Daoy (cell line): Measurements from ENCODE around the gene WDR5. TPM values are rescaled to one million over a fixed set of nuclear protein-coding genes. Genes with fewer than 3 reads are reported as not detected.

Experiments
- DNase-seq: peaks from one replicate; pipeline ENCODE4 v3.0.0-alpha.2; 2015; ENCODE audit warnings: low read depth
- total RNA-seq: library from RNA; depleted of rRNA; stranded (reverse); fragments of >200 nt; shearing (Covaris generic); gene quantifications from 2 replicates; pipeline ENCODE4 v1.2.3, GENCODE V29; 2014

The WDR5 gene
- total RNA-seq, 1 experiment from 2014 or later, result 40.9 TPM

DNA sequence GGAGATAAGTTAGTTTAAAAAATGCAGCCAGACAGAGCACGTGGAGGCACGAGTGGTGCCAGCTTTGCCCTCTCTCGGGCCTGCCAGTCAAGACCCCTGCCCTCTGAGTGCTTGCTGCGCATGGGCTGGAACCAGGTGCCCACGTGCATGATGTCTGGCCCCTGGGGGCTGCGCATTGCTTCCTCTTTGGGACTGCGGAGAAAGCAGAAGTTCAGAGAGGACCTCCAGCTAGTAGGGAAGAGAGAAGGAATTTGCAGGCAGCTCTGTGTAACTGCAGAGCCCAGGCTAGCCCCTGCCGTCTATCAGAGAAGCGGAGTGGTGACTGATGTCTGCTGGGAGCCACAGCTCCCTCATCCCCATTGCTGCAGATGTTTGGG is 38.2 kb downstream of the WDR5 start:
- no peak for DNase-seq

DNA sequence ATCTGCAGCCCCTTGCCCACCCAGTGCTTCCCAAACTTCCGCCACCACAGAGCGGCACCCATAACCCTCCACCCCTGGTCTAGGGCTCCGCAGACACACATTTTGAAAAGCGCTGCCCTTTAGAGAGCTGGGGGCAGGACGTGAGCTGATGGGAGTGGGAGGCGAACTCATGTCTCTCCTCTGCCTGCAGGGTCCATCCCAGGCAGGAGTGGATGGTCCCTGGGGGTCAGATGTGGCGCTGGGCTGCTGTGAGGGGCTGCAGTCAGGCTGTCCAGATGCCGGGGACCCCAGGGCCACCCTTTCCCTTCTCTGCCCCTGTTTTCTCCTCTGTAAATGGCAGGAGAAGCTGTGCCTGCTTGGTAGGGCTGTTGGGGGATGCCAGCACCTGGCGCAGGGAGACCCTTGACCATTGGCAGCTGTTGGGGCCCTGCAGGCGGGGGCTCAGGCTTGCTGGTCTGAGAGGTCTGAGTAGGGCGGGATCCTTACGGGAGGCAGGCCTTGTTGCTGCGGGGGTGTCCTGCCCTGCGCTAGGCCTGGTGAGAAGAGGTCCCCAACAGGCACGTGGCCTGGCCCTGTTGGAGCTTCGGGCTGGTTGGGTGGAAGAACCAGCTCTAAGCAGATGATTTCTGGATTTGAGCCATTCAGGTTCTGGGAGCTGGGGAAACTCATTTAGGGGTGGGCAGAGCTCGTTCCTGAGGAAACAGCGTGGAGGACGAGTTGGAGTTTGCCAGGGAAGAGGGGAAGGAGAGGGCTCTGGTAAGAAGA is 38.8 kb downstream of the WDR5 start:
- DNase-seq, result no peak

DNA sequence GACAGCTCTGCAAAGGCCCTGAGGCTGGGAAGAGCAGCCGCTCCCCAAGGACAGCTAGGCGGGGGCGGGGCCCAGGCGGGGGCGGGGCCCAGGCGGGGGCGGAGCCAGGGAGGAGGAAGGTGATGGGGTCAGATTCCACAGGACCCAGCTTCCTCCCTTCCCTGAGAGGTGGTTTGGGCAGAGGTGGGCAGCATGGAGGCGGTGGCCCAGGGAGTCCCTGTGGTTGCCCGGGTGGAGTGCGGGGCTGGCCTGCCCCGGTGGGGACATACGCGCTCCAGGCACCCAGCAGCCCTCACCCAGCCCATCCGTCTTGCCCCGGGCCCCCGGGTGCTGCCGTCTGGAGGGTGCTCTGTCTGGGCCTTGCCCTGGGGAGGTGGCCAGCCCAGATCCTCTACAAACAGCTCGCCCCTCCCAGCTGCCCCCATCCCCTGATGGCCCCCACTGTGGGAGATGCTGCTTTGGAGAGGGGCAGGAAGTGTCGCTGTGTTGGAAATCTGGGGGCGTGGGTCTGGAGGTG is 39.5 kb downstream of the WDR5 start:
- peak; percentile 58 for DNase-seq

DNA sequence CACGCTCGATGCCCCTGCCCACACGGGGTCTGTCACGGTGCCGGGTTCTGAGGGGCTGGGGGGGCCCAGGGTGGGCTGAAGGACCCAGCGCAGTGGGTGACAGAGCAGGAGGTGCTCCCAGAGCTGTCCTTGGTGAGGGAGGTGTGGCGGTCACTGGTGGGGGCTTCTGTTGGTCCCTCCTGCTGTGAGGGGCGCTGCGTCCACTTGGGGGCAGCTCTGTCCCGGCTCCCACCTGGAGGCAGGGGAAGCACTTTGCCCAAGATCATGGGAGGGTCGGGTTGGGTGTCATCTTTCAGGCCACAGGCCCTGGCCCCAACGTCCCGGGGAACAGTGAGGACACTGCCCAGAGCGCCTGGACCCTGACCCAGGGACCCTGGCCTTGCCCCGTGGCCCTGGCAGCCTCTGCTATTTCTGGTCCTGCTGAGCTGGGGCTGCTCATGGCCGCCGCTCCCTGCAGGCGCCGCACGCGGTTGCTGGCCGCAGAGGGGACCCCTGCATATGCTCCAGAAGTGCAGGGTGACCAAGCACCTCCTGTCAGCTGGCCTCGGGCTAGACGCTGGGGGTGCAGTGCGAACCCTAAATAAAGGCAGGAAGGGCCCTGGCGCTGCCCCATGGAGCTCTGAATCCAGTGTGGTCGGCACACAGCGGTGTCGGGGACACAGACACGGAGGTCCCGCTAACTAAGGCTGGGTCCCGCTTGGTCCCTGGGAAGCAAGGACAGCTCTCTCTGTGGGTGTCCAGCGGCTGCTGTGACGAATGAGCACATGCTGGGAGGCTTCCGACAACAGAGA is 40.1 kb downstream of the WDR5 start:
- DNase-seq, result peak; percentile 43

DNA sequence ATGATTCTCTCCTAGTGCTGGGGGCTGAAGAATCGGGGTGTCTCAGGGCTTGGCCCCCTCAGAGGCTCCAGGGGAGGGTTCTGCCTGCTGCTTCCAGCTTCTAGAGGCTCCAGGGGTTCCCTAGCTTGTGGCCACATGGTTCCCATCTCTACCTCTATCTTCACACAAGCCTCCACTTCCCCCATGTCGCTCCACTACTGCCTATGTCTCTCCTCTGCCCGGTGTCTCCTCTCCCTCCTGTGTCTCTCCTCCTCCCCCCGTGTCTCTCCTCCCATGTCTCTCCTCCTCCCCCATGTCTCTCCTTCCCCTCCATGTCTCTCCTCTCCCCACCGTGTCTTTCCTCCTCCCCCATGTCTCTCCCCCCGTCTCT is 40.7 kb downstream of the WDR5 start:
- no peak for DNase-seq

DNA sequence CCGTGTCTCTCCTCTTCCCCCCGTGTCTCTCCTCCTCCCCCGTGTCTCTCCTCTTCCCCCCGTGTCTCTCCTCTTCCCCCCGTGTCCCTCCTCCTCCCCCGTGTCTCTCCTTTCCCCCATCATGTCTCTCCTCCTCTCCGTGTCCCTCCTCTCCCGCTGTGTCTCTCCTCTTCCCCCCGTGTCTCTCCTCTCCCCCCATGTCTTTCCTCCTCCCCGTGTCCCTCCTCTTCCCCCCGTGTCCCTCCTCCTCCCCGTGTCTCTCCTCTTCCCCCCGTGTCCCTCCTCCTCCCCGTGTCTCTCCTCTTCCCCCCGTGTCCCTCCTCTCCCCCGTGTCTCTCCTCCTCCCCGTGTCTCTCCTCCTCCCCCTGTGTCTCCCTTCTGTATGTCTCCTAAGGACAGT is 41.3 kb downstream of the WDR5 start:
- DNase-seq, result no peak

DNA sequence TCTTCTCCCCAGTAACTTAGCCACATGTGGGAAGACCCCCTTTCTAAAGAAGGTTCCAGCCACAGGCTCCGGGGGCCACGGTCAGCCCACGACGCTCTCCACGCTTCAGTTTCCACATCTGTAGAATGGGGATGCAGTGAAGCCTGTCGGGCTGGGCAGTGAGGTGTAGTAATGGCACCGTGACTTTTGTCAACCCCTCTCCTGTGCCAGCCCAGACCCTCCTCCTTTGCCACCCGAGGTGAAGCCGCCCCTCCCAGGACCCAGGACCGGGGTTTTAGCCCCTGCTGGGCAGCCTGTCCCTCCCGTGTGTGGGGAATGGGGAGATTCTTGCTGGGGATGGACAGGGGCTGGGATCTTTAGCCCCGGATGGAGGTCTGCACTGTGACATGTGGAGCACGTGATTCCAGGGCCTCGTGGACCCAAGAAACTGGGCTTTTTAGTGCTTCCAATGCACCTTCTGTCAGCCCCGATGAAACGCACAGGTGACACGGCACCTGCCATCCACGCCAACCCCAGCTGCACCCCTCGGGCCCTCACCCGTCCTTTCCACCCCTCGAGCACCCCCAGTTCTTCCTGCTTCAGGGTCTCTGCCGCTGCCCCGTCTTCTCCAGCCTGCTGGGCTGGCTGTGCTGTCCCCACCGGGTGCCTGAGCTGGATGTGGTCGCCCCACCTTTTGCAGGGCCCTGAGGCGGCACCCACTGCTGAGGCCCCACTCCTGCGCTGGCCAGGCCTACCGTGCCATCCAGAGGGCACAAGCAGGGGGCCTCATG is 41.9 kb downstream of the WDR5 start:
- no peak for DNase-seq

DNA sequence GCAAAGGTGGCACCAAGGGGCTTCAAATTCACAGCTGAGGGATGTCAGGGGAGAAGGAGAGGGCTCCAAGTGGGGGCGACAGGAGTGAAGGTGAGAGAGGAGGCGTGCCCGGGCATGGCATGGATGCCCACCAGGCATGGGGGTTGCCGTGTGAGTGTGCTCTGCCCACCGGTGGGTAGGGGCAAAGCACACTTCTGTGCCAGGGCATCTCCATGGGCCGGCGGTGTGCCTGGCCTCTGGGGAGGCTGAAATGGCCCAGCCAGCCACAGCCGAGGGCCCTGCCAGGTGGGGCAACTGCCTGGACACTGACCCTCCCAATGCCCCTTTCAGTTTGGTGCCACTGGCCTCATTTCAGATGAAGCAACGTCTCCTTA is 42.5 kb downstream of the WDR5 start:
- DNase-seq, result no peak

DNA sequence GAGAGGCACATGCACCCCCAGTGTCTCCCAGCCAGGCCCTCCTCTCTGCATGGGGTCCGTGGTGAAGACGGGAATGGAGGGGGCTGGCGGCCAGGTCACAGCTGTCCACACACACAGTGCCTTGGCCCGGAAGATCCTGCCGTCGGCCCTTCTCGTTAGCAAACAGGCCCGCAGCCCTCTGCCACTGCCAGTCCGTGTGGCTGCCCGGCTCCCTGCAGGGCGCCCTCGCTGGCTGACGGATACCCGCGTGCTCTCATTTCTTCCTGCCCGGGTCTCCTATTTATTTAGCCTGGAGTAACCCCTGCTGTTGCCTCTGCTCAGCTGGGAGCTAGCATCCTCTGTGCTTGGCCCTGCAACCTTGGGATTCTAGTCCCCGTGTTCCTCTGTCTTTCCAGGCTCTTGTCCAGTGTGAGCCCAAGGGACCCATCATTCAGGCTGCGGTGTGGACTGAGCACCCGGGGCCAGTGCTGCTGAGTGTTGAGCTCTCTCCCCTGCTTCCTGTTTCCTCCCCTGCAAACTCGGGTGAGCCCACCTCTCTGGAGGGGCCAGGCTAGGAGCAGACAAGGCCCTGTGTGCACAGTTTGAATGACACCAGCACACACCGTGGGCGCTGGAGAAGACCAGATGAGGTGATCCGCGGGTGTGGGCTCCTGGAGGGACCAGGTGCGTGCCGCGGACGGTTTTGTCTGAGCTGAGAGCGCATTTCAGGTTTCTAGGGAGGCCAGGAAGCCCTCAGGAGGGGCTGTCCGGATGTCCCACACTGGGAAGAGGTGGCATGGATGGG is 43.1 kb downstream of the WDR5 start:
- DNase-seq, result peak; percentile 44

DNA sequence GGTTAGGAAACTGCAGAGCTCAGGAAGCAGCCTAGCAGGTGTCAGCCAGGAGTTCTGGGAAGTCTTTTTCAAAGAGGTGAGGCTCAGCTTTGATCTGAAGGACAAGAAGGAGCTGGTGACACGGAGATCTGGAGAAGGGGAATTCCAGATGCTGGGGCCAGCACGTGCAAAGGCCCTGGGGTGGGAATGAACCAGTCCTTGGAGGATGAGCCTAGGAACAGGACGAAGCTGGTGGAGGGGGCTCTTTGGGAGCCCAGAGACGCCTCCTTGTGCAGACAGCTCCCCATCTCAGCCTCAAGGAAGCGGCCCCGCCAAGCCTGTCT is 43.7 kb downstream of the WDR5 start:
- no peak for DNase-seq

DNA sequence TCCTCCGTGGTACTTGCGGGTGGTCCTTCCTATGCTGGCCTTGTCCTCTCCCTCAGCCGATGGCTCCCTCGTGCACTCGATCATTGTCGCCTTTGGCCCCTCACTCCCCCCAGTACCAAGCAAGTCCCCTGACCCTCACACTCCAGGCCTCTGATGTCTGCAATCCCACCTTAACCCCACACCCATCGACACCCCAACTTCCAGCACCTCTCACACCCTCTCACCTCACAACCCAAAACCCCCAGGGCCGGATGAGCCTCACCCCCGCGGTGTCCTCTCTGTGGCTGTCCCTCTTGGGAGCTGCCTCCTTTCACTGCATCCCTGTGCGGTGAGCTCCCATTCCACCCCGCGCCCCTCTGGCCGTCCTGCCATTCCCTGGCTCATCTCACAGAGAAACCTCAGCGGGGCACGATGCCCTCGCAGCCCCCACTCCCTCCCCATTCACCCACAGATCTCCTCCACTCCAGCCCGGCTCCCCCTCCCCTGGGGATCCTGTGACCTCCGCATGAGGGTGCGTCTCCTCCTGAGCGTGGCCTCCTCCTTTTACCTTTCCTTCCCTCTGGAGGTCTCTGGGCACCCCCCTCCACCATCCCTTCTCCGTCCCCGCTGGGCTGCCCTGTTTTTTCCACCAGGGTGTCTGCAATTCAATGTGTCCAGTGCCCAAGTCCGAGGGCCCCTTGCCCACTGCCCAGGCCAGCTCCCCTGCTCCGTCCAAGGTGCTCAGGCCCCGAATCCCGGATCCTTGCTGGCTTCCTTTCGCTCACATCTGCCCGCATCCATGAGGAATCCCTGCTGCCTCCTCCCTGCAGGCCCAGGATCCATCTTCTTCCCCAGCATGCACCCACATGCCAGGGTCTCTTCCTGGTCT is 44.3 kb downstream of the WDR5 start:
- no peak for DNase-seq

DNA sequence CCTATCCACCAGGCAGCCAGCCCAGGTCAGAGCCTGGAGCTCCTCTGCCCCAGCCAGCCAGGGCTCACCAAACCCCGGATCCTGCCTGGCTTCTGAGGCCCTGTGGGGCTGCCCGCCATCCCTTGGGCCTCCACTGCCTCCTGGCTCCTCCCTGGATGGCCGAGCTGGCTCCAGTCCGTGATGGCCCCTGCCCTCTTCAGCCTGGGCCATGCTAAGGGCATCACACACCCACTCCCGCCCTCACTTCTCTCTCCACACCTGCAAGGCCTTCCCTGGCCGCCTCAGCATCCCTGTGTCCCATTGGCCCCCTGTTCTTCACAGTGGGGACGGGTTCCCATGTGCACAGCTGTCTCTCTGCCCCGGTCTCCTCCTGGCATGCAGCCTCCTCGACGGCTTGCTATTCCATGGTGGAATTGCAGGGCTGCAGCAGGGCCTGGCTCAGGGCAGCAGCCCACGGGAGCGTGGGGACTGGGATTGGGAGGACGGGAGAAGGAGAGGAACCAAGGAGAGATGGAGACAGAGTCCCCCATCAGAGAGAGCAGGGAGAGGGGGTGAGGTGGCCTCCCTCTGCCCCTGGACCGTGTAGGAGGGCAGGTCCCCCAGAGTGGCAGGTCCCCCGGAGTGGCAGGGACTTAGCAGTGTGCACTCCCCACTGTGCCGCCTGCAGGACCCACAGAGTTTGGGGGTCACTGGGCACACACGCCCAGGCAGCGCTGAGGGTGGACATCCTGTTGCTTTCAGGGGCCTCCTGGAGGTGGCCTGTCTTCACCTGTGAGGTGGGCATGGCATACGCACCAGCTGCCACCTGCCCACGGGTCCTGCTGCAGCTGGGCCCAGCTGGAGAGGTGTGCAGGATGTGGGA is 45.1 kb downstream of the WDR5 start:
- no peak for DNase-seq

DNA sequence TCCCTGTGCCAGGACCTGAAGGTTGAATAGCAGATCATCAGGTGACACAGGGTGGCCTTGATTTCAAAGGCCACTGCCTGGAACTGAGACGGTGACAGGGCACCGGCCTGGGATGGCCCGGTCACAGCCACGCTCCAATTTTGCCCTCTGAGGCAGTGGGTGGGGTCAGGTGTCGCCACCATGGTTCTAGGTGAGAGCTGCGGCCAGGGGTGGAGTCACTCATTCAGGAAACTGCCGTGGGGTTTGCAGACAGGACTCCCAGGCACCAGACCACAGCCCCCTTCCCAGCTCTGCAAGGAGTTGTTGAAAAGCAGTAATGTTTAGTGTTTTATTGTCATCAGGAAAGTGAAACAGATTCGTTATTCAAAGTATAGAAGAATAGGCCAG is 45.8 kb downstream of the WDR5 start:
- DNase-seq, result no peak

DNA sequence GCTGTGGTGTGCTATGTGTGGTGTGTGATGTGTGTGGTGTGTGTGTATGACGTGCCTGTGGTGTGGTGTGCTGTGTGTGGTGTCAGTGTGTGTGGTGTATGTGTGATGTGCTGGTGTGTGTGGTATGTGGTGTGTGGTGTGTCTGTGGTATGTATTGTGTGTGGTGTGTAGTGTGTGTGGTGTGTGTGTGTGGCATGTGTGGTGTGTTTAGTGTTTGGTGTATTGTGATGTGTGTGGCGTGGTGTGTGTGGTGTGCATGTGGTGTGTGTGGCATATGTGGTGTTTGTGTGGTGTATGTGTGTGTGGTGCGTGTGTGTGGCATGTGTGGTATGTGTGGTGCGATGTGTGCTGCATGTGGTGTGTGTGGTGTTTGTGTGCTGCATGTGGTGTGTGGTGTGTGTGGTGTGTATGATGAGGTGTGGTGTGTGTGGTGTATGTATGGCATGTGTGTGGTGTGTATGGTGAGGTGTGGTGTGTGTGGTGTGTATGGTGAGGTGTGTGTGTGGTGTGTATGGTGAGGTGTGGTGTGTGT is 46.7 kb downstream of the WDR5 start:
- DNase-seq, result peak; percentile 30

DNA sequence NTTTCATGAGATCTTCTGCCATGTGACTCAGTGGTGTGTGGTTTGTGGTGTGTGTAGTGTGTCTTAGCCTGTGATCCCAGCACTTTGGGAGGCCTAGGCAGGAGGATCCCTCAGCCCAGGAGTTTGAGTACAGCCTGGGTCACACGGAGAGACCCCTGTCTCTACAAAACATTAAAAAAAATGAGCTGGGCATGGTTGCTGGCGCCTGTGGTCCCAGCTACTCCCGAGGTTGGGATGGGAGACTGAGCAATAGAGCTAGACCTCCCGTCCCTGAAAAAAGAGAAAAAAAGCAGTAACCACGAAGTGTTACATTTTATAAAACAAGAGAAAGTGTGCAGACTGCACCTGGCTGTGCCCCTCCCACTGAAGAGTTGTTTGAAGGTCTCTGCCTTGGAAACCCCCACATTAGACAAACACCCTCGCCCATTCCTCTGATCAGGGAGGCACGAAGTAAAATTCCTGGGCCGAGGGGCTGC is 49.7 kb downstream of the WDR5 start:
- peak; percentile 51 for DNase-seq

DNA sequence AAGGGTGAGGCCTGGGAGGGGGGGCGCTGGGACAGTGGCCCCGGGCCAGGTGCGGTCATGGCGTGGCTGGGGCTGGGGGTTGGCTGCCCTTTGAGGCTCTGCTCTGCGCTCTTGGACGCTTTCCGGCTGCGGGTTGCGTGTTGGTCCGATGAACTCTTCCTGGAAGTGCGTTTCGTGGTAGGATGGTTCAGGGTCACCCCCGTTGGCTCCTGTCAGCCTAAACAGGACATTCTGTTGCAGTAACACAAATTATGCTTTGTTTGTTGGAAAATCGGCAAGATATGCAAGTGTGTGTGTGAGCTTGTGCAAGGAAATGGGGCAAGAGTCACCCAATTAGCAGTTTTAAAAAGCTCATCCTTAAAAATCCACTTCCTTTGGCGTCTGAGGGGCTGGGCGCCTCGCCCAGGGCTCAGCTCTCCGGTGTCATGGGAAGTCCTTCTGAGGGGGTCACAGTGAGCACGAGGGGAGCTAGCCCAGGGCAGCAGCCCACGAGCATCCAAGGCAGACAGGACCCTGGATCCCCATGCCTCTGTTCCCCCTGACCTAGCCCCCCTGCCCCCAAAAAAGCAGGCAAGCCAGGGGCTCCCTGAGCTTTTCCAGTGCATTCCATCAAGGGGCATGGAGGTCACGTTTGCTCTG is 50.7 kb downstream of the WDR5 start:
- no peak for DNase-seq

DNA sequence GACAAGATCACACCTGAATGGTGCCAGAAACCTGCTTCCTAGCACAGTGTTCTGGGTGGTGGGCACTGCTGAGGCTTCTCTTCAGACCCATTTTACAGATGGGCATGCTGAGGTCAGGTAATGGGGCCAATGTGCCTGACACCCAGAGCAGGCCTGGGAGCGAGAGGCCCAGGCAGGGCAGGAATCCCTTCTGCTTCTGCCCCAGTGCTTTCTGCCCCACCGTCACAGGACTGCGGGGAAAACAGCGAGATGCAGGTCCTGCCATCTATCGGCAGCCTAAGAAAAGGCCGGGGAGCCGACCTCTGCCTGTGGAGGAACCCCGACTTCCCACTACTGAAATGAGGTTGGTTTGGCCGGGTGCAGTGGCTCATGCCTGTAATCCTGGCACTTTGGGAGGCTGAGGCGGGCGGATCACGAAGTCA is 51.2 kb downstream of the WDR5 start:
- no peak for DNase-seq

DNA sequence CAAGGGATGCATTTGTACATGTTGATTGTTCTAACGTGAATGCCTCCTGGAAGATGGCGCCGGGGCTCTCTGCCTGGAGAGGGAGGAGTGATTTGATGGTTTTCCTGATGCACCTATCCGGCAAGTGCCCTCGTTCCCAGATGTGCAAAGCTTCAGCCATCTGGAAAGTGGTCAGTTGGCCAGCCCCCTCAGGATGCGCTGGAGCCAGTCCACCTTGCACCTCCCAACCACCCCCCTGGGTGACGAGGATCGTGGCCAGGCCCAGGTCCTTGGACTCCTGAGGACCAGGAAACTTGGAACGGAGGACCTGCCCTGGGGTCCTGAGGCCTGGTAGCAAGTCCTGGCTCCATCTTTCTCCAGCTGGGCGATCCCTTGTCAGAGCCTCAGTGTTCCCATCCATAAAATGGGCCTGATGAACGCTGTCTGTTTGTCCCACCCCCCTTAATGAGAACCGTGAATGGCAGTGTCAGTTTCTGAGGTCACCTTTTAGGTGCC is 52.1 kb downstream of the WDR5 start:
- DNase-seq, result no peak
